HL-60 (cell line): ENCODE data around the gene RWDD2A.

Experiments used
- GABPA ChIP-seq: IDR thresholded peaks from 2 replicates; pipeline ENCODE4 v1.6.1; 2012; ENCODE audit warnings: low read depth
- POLR2AphosphoS5 ChIP-seq: IDR thresholded peaks from 2 replicates; pipeline ENCODE4 v1.6.1; 2012; ENCODE audit warnings: low read depth
- SPI1 ChIP-seq: IDR thresholded peaks from 2 replicates; pipeline ENCODE4 v1.6.1; 2012; ENCODE audit warnings: low read depth, mild to moderate bottlenecking, borderline replicate concordance
- TF ChIP-seq, protein P1 (sequence below): IDR thresholded peaks from one replicate; pipeline ENCODE4 v1.5.1; 2011; ENCODE audit warnings: low read length, control low read depth, inconsistent platforms; ENCODE audit not compliant: insufficient read depth
- TF ChIP-seq, protein P2 (sequence below): IDR thresholded peaks from 2 replicates; pipeline ENCODE4 v1.6.1; 2012; ENCODE audit warnings: low read depth; ENCODE audit not compliant: insufficient replicate concordance

DNA sequence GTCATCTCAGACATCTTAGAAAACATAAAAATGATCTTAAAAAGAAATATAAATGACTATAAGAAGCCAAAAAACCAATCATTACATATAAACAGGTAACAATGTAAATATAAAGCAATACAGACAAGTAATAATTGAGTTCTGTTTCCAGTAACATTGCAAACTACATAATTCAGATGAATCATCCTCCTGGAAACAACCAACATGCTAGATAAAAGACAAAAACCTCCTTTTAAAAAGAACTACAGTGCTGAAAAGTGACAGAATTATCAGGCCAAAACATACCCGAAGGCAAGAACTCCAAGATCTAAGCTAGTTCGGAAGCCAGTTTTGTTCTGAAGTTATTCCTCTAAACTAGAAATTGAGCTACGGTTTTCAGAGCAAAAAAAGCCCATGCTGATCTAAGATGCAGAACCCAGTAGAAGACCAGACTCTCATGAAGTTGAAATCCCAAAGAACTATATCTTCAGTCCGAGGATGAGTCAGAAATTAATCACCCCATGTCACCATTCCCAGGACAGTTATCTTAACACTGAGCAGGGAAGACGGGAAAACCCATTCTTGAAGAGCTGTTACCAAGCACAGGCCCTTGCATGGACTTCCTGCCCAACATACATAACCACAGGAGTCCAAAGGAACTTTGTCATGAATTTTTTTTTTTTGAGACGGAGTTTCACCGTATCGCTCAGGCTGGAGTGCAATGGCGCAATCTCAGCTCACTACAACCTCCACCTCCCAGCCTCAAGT, 9.9 kb upstream of the RWDD2A start:
- no peak for TF ChIP-seq GABPA
- TF ChIP-seq, protein P1, sequence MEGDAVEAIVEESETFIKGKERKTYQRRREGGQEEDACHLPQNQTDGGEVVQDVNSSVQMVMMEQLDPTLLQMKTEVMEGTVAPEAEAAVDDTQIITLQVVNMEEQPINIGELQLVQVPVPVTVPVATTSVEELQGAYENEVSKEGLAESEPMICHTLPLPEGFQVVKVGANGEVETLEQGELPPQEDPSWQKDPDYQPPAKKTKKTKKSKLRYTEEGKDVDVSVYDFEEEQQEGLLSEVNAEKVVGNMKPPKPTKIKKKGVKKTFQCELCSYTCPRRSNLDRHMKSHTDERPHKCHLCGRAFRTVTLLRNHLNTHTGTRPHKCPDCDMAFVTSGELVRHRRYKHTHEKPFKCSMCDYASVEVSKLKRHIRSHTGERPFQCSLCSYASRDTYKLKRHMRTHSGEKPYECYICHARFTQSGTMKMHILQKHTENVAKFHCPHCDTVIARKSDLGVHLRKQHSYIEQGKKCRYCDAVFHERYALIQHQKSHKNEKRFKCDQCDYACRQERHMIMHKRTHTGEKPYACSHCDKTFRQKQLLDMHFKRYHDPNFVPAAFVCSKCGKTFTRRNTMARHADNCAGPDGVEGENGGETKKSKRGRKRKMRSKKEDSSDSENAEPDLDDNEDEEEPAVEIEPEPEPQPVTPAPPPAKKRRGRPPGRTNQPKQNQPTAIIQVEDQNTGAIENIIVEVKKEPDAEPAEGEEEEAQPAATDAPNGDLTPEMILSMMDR = no peak
- TF ChIP-seq, protein P2, sequence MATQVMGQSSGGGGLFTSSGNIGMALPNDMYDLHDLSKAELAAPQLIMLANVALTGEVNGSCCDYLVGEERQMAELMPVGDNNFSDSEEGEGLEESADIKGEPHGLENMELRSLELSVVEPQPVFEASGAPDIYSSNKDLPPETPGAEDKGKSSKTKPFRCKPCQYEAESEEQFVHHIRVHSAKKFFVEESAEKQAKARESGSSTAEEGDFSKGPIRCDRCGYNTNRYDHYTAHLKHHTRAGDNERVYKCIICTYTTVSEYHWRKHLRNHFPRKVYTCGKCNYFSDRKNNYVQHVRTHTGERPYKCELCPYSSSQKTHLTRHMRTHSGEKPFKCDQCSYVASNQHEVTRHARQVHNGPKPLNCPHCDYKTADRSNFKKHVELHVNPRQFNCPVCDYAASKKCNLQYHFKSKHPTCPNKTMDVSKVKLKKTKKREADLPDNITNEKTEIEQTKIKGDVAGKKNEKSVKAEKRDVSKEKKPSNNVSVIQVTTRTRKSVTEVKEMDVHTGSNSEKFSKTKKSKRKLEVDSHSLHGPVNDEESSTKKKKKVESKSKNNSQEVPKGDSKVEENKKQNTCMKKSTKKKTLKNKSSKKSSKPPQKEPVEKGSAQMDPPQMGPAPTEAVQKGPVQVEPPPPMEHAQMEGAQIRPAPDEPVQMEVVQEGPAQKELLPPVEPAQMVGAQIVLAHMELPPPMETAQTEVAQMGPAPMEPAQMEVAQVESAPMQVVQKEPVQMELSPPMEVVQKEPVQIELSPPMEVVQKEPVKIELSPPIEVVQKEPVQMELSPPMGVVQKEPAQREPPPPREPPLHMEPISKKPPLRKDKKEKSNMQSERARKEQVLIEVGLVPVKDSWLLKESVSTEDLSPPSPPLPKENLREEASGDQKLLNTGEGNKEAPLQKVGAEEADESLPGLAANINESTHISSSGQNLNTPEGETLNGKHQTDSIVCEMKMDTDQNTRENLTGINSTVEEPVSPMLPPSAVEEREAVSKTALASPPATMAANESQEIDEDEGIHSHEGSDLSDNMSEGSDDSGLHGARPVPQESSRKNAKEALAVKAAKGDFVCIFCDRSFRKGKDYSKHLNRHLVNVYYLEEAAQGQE = no peak
- TF ChIP-seq POLR2AphosphoS5 = no peak
- TF ChIP-seq SPI1 = no peak
